HepG2 (cell line): ENCODE measurements around the gene SPATA31E1. TPM values are rescaled to one million over a fixed set of nuclear protein-coding genes. Genes with fewer than 3 reads are reported as not detected.

Experiments used
- CBFB ChIP-seq: sonication (generic); formaldehyde crosslinking; IDR thresholded peaks from 2 replicates; pipeline ENCODE4 v1.4.0; 2020; ENCODE audit warnings: missing genetic modification reagents
- CREB3 ChIP-seq: sonication (generic); formaldehyde crosslinking; IDR thresholded peaks from 2 replicates; pipeline ENCODE4 v1.5.0; 2020; ENCODE audit warnings: missing genetic modification reagents
- ESRRA ChIP-seq: sonication (generic); formaldehyde crosslinking; IDR thresholded peaks from 2 replicates; pipeline ENCODE4 v1.5.1; 2020; ENCODE audit warnings: mild to moderate bottlenecking, low read depth, missing genetic modification reagents
- KDM6A ChIP-seq: IDR thresholded peaks from 2 replicates; pipeline ENCODE4 v1.6.1; 2016; ENCODE audit warnings: low read depth
- MTF1 ChIP-seq: sonication (generic); formaldehyde crosslinking; IDR thresholded peaks from 2 replicates; pipeline ENCODE4 v1.5.0; 2020; ENCODE audit warnings: missing genetic modification reagents
- SNRNP70 ChIP-seq: fragments of 200-400 bp; formaldehyde crosslinking; IDR thresholded peaks from 2 replicates; pipeline ENCODE4 v1.6.1; 2017; ENCODE audit warnings: mild to moderate bottlenecking, low read depth, low read length, moderate library complexity
- ZFP41 ChIP-seq: sonication (generic); formaldehyde crosslinking; IDR thresholded peaks from 2 replicates; pipeline ENCODE4 v1.4.0; 2020; ENCODE audit warnings: mild to moderate bottlenecking, missing genetic modification reagents, borderline replicate concordance
- ZNF274 ChIP-seq: sonication (generic); formaldehyde crosslinking; IDR thresholded peaks from 2 replicates; pipeline ENCODE4 v1.5.1; 2020; ENCODE audit warnings: mild to moderate bottlenecking, missing genetic modification reagents
- polyA plus RNA-seq, 8 experiments: library from polyadenylated mRNA; depleted of rRNA in 3 of 8; stranded (reverse) in 7 of 8; unstranded in 1 of 8; fragments of >200 nt; fragmentation: Illumina TruSeq in 4 of 8; extraction: Trizol in 4 of 8; gene quantifications; 2 replicates each; pipeline versions ENCODE4 v1.2.1 to v1.2.3, GENCODE V29; 2011 to 2016; ENCODE audit warnings: low read depth in 4 of 8, missing spikeins in 1 of 8, mixed read lengths in 1 of 8; ENCODE audit not compliant: insufficient read depth in 1 of 8
- total RNA-seq, 5 experiments: library from RNA; depleted of rRNA; stranded (reverse); fragments of >200 nt; fragmentation: Illumina TruSeq; extraction: Trizol; gene quantifications; 2 replicates each; pipeline ENCODE4 v1.2.3, GENCODE V29; 2016; ENCODE audit warnings: low read depth in 1 of 5
- TF ChIP-seq, protein P1 (sequence below), 2 experiments: fragments of 450-650 bp in 1 of 2; sonication (generic) in 1 of 2; formaldehyde crosslinking in 1 of 2; IDR thresholded peaks; 2 replicates each; pipeline versions ENCODE4 v1.6.1 to v1.8.0; 2016 to 2022; ENCODE audit warnings: antibody characterized with exemption in 1 of 2, mild to moderate bottlenecking in 1 of 2, missing genetic modification reagents in 1 of 2
- TF ChIP-seq, protein P2 (sequence below): sonication (generic); formaldehyde crosslinking; IDR thresholded peaks from 2 replicates; pipeline ENCODE4 v1.5.1; 2020; ENCODE audit warnings: missing genetic modification reagents, mild to moderate bottlenecking, borderline replicate concordance

The SPATA31E1 gene
- total and polyA plus RNA-seq, 2 of the 13 experiments (the other 11 are each of a cell fraction or from before 2014, with no cell fraction given): not detected

GRCh38 chr9:87862536-87863268 lies 20.0 kb upstream of the SPATA31E1 start (continued):
- TF ChIP-seq, protein P1, sequence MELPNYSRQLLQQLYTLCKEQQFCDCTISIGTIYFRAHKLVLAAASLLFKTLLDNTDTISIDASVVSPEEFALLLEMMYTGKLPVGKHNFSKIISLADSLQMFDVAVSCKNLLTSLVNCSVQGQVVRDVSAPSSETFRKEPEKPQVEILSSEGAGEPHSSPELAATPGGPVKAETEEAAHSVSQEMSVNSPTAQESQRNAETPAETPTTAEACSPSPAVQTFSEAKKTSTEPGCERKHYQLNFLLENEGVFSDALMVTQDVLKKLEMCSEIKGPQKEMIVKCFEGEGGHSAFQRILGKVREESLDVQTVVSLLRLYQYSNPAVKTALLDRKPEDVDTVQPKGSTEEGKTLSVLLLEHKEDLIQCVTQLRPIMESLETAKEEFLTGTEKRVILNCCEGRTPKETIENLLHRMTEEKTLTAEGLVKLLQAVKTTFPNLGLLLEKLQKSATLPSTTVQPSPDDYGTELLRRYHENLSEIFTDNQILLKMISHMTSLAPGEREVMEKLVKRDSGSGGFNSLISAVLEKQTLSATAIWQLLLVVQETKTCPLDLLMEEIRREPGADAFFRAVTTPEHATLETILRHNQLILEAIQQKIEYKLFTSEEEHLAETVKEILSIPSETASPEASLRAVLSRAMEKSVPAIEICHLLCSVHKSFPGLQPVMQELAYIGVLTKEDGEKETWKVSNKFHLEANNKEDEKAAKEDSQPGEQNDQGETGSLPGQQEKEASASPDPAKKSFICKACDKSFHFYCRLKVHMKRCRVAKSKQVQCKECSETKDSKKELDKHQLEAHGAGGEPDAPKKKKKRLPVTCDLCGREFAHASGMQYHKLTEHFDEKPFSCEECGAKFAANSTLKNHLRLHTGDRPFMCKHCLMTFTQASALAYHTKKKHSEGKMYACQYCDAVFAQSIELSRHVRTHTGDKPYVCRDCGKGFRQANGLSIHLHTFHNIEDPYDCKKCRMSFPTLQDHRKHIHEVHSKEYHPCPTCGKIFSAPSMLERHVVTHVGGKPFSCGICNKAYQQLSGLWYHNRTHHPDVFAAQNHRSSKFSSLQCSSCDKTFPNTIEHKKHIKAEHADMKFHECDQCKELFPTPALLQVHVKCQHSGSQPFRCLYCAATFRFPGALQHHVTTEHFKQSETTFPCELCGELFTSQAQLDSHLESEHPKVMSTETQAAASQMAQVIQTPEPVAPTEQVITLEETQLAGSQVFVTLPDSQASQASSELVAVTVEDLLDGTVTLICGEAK (IDR thresholded peaks at IDR 0.05): no peak
- TF ChIP-seq, protein P1 (CRISPR knock-in tag; IDR thresholded peaks at IDR 0.05): no peak
- TF ChIP-seq ZFP41 (CRISPR knock-in tag) (no peak), CREB3 (CRISPR knock-in tag) (no peak), KDM6A (CRISPR knock-in tag) (no peak), ESRRA (no peak), MTF1 (CRISPR knock-in tag) (no peak), SNRNP70 (no peak), CBFB (CRISPR knock-in tag) (no peak), ZNF274 (CRISPR knock-in tag) (no peak)
- TF ChIP-seq, protein P2, sequence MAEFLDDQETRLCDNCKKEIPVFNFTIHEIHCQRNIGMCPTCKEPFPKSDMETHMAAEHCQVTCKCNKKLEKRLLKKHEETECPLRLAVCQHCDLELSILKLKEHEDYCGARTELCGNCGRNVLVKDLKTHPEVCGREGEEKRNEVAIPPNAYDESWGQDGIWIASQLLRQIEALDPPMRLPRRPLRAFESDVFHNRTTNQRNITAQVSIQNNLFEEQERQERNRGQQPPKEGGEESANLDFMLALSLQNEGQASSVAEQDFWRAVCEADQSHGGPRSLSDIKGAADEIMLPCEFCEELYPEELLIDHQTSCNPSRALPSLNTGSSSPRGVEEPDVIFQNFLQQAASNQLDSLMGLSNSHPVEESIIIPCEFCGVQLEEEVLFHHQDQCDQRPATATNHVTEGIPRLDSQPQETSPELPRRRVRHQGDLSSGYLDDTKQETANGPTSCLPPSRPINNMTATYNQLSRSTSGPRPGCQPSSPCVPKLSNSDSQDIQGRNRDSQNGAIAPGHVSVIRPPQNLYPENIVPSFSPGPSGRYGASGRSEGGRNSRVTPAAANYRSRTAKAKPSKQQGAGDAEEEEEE (CRISPR knock-in tag): no peak
